NCI-H510A treated with DMSO at 0.1 percent for 48 hours (cell line): ENCODE results near the gene FGFRL1.
"Not testable (repeated sequence)": the region's sequence is repeated elsewhere in the genome, so short reads cannot be mapped to it uniquely, and the experiment has no call there.

Experiments used
- DNase-seq: peaks from one replicate; lab custom pipeline; 2025; lab: John Stamatoyannopoulos, UW

The FGFRL1 gene

DNA sequence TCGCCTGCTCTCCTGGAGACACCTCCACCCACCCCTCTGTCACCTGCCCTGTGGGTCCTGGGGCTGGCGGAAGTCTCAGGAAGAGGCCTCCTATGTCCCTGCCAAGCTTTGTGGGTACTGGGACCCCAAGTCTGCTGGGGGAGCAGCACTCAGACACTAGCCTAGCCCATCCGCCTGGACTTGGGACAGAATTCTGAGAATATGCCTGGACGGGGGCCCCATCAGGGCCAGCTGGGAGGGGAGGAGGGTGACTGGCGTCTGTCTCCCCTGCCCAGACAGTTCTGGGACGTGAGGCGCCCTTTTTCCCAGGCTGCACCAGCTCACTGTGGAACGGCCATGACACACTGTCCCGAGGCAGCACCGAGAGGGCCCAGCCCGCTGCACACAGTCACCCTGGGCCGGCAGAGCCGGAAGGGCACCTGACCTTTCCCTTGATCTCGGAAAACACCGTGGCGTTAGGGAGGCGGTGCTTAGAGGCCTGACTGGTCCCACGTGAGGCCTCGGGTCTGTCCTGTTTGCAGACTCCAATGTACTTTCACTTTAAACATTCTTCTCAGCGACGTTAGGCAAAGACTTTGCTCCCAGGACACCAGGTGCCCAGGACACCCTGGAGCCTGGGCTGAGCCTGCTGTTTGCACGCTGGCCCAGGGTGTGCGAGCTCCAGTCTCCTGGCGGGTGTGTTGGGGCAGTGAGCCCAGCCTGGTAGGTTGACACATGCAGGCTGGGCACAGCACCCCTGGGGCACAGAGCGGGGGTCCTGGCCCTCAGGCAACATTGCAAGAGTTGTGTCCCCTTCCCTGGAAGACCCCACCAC lies 18.9 kb upstream of the FGFRL1 start:
- no peak for DNase-seq

DNA sequence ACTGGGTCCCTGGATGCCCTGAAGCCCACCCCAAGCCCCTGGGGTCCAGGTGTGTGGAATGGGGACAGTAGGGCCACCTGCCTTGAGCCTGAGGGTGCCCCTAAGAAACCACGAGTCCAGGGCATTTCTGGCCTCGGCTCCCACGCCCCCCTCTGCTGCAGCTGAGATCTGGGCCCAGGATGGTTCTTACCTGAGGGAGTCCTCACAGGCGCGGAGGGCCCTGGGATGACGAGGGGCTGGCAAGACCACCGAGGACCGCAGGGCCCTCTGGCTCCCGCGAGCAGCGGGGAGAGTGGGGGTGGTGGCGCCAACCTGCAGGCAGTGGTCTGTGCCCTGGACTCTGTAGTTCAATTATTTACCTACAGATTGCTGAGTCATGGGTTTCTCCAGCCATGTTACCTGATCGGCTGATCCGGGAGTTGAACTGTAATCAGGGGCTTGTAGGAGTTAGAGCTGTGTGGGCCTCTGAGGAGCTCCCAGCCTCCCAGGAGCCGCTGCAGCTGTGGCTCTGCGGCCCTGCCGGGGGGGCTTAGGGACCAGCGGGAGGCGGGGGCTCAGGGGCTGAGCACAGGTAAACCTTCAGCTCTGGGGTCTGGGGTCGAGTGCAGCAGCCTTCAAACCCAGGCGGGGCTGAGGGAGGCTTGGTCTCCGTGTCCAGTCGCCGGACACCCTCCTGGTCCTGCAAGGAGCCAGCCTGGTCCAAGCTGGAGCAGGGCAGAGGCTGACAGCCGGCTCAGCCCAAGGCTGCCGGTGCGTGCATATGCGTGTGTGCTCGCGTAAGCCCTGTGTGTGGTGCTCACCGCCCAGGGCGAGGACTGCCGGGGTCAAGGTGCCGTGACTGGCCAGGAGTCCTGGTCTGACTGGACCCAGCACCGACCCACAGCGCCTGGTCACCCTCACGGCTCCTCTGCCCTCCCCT lies 18.1 kb upstream of the FGFRL1 start, which contains the start of gene SLC26A1:
TSS of gene SLC26A1 (minus strand) at position 294 of the 919 bp plus-strand sequence. CDS start 1,701 bp downstream, outside the sequence.
- DNase-seq = no peak

DNA sequence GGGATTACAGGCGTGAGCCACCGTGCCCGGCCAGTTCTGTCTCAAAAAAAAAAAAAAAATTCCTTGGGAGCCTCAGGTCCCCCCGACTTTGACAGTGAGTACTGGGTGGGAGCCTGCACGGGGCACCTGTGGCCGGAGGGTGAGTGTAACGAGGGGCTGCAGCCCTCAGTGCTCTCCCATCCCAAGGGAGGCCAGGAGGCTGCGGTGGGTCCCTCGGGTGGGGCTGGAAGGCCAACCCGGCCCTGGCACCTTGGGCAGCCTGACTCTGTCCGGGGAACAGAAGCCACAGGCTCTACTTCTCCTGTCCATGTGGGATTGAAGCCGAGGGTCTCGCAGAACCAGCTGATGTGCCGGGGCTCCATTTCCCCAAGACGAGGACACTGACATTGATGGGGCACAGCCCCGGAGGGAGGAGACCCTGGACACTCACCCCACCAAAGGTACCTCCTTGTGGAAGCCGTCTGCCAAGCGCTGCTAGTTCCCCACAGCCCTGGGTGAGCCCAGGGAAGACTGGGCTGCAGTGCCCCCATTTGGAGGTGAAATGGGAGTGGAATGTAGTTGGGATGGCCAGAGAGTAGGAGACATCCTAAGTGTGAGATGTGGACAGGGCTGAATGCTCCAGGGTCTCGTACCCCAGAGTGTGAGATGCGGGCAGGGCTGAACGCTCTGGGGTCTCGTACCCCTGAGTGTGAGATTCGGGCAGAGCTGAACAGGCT lies 16.0 kb upstream of the FGFRL1 start:
- DNase-seq = no peak

DNA sequence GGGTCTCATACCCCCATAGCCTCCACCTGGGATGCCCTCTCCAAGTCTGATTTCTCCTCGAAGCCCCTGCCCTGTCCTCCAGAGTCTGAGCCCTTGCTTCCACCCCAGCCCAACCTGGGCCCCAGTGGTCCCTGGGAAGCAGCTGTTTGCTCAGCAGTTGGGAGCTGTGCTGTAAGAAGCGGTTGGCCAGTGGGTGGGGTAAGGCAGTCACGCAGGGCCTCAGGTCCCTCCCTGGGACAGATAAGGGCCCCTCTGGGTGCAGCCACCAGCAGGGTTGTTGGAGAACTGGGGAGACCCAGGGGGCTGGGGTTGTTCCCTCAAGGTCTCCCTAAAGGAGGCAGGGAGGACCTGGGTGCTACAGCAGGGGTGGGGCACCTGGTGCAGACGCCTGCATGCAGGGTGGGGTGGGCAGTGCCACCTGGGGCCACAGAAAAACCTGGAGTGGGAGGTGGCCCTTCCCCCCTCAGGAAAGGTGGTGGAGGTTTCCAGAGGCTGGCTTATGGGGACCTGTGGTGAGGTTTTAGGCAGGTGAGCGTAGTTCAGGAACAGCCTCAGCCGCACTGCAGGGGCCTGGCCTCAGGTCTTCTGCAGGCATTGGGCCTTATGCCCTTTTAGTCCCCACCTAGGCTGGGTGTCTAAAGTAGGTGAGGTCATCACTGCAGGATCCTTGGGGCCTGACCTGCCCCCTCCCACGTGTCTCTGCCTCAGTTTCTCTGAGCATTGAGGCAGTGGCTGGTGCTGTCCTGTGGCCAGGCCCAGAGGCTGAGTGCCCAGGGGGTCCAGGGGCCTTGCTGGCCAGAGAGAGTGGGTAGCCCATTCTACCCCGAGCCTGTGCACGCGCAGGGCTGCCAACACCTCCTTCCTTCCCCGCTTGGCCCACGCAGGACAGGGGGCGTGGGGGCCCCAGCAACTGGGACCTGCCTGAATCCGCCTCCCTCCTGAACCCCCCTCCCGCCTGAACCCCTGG lies 15.1 kb upstream of the FGFRL1 start:
- DNase-seq = no peak

DNA sequence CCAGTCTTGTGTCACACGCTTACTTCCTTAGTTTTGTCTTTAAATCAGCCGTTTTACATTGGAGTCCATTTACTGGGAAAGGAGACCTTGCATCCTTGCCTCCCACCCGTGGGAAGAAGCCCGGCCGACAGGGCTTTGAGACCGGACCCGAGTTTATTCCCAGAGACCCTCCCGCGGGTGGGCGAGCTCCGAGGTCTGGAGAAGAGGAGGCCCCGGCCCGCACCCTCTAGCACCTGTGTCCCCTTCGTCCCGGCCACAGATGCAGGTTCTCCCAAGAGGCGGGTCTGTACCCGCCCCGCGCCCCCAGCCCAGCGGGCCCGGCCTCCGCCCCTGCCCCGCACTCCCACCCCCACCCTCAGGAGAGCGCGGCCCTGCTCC lies 14.4 kb upstream of the FGFRL1 start:
- no peak for DNase-seq

DNA sequence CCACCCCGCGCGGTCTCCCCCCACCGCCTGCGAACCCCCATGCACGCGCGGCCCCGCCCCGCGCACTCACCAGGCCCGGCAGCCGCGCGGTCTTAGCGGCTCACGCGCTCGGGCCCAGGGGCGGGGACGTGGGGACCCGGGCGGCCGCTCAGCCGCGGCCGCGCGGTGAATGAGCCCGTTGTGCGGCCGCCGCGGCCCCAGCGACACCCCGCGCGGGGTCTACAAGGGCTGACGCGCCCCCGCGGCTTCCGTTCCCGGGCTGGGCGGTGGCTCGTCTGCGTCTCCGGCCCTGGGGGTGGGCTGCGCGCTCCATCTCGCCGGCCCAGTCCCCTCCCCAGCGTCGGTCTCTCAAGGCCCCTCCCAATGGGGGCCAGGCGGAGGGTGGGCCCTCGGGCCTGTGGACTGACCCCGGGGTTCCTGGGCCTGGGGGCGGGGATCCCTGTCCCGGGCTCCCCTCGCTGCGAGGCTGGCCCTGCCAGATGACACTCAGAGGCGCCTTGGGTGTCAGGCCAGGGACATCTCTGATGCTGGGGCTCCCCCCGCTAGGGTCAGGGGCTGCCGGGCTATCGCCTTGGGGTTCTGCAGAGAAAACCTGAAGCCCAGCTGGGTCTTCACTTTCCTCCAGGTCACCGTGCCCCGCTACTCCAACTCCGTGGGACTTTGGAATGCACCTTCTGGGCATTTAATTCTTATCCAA lies 13.9 kb upstream of the FGFRL1 start:
- DNase-seq = no peak

DNA sequence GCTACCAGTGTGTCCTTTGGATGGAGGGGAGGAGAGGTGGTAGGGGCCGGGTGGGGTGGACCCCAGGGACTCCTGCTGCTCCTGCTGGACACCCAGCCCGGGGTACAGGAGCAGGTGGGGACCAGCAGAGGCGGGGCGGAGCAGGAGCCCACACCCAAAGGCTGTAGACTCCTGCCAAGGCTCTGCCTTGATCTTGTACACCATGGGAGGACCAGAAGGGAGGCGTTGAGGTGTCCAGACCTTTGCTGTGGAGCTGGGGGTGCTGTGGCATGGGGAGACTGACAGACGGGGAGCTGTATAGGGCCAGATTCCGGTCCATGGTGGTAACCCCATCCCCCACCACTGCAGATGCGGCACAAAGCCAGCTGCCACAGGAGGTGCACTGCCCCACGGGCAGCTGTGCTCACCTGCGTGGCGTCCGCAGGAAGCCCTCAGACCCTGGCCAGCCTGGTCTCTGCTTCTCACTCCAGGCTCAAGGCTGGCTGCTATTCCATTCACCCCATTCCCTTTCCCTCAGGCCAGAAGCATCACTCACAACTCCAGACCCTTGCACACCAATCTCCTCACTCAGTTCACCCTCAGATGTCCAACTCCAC lies 13.2 kb upstream of the FGFRL1 start:
- DNase-seq = no peak

DNA sequence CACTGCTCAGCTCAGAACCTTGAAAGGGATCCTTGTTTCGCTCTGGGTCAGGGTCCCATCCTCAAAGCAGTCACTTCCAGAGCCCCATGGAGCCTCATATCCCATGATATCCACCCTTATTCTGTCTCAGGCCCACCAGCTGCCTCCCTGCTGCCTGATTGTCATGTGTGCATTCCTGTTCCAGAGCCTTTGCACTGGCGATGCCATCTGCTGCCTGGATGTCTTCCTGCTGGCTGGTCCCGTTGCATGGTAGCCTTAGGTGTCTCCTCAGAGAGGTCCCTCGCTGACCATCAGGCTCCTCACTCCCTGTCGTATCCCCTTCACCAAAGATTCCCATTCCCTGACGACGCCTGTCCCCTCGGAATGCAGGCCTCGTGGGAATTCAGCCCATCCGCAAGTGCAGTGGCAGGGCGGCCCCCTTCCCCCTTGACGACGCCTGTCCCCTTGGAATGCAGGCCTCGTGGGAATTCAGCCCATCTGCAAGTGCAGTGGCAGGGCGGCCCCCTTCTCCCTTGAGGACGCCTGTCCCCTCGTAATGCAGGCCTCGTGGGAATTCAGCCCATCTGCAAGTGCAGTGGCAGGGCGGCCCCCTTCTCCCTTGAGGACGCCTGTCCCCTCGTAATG lies 12.1 kb upstream of the FGFRL1 start:
- not testable (repeated sequence) for DNase-seq

DNA sequence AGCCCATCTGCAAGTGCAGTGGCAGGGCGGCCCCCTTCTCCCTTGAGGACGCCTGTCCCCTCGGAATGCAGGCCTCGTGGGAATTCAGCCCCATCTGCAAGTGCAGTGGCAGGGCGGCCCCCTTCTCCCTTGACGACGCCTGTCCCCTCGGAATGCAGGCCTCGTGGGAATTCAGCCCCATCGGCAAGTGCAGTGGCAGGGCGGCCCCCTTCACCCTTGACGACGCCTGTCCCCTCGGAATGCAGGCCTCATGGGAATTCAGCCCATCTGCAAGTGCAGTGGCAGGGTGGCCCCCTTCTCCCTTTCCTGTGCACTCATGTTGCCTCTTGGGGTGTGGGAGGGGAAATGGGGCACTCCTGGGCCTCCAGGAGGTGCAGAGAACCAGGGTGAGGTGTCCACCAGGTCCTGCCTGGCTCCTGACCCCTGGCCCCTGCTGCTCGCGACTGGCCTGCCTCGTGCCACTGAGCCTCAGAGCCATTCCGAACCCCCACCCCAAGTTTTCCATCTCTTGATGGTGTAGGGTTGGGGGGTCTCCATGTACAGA lies 11.5 kb upstream of the FGFRL1 start:
- DNase-seq = no peak

DNA sequence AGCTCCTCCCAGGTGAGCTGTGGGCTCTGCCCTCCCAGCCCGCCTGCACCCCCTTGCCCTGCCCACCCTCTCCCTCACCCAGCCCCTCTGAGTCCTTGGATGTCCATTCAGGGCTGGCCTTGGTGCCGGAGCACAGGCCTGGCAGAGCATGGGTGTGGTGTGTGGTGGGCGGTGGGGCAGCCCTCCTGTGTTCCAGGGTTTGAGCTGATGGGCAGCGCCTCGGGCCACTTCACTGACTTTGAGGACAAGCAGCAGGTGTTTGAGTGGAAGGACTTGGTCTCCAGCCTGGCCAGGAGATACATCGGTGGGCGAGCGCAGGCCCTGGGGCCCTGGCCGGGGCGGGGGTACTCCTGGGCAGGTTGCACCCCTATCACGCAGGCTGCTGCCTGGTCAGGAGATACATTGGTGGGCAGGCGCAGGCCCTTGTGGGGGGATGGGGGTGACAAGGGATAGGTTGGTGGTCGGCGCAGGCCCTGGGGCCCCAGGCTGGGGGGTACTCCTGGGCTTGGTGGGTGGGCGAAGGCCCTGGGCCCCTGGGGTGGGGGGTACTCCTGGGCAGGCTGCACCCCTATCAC lies 10.7 kb upstream of the FGFRL1 start:
- DNase-seq = no peak

DNA sequence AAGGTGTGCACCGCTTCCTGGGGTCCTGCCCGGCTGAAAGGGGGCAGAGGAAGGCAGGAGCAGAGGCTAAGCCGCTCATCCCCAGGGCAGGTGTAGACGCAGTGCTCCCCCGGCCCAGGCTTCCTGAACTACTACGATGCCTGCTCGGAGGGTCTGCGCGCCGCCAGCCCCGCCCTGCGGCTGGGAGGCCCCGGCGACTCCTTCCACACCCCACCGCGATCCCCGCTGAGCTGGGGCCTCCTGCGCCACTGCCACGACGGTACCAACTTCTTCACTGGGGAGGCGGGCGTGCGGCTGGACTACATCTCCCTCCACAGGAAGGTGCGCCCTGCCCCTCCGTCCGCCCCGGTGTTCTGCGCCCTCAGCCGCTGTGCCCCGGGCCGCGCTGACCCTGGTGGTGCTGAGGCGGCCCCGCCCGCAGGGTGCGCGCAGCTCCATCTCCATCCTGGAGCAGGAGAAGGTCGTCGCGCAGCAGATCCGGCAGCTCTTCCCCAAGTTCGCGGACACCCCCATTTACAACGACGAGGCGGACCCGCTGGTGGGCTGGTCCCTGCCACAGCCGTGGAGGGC lies 9.8 kb upstream of the FGFRL1 start:
- DNase-seq = no peak

DNA sequence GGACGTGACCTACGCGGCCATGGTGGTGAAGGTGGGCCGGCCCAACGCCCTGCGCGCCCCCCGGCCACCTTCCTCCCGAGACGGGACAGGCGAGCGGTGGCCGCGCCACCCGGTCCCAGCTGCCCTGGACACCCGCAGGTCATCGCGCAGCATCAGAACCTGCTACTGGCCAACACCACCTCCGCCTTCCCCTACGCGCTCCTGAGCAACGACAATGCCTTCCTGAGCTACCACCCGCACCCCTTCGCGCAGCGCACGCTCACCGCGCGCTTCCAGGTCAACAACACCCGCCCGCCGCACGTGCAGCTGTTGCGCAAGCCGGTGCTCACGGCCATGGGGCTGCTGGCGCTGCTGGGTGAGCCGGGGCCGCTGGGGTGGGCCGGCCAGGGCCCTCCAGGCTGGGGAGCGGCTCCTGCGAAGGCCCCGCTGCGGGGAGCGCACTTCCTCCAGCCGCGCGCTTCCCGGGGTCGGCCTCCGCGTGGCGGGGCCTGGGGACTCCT lies 9.2 kb upstream of the FGFRL1 start:
- no peak for DNase-seq

DNA sequence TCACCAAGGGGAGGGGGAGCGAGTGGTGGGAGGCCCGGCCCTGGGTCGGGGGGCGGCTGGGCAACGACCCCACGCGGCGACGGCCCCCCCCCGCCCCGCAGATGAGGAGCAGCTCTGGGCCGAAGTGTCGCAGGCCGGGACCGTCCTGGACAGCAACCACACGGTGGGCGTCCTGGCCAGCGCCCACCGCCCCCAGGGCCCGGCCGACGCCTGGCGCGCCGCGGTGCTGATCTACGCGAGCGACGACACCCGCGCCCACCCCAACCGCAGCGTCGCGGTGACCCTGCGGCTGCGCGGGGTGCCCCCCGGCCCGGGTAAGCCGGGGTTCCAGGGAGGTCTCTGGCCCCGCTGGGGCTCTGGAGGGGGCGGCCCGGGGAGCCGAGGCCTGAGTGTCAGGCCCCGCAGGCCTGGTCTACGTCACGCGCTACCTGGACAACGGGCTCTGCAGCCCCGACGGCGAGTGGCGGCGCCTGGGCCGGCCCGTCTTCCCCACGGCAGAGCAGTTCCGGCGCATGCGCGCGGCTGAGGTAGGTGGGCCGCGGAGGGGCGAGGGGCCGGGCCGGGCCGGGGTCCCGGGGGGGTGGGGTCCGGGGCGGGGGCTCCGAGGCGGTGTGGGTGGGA lies 8.7 kb upstream of the FGFRL1 start:
- no peak for DNase-seq

DNA sequence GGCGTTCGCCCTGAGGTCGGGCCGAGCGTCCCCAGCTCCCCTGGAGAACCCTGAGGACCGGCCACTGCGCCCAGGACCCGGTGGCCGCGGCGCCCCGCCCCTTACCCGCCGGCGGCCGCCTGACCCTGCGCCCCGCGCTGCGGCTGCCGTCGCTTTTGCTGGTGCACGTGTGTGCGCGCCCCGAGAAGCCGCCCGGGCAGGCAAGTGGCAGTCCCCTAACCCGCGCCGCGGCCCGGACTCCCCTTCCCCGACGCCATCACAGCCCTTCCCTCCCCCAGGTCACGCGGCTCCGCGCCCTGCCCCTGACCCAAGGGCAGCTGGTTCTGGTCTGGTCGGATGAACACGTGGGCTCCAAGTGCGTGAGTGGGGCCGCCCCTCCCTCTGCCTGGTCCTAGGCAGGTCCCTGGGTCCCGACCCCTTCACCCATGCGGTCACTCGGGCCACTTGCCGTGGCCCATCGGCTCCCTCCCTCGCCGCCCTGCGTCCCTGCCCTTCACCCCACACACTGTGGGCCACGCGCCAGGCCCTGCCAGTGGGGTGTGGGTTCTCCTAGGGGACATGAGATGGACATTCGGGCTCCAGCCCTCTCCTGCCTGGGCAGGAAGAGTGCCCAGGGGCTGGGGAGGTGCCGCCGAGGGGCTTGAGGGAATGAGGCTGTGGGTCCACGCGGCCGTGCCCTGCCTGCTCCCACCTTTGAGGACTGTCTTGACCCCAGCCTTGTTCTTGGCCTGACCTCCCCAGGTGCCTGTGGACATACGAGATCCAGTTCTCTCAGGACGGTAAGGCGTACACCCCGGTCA lies 8.0 kb upstream of the FGFRL1 start:
- DNase-seq = no peak

DNA sequence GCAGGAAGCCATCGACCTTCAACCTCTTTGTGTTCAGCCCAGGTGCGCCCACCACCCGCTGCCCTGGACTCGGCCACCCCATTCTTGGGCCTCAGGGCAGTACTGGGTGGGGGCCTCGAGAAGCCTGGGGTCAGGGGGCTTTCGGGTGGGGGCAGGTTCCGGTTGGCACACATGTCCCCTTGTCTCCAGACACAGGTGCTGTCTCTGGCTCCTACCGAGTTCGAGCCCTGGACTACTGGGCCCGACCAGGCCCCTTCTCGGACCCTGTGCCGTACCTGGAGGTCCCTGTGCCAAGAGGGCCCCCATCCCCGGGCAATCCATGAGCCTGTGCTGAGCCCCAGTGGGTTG lies 7.4 kb upstream of the FGFRL1 start:
- DNase-seq = no peak

DNA sequence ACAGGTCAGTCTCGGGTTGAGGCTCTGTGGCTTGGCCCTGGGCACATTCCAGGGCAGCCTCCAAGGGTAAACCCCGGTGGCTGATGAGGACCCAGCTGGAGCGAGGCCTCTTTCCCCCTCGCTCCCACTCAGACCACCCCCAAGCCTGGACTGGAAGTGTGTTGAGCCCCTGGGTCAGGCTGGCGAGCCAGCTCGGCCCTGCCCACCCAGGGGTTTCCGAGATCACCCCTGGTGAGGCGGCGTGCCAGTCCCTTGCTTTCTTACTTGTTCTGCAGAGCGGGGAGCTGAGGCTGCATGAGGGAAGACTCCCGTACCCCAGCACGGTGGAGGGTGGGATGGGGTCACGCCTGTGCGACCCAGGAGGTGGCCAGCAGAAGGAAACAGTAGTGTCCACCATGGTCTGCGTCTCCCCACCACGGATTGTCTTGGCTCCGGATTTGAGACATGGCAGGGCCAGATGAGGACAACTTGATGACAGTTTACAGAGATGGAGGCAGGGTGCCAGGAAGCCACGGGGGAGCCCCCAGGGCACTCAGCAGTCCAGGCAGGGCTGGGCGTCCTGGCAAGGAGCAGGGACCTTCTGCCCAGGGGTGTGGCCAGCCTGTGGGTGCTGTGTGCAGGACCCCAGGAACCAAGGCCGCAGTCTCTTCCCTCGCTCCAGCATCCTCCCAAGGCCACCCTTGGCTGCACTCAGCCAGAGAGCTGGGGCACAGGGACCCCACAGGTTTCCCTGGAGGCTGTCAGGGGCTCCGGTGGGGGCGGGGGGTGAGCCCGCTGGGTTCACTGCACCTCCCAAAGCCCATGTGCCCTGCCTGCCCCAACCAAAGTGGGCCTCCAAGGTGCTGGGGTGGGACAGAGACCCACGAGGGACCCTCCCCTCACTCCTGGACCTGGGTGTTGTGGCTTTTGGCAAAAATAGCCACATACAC lies 6.6 kb upstream of the FGFRL1 start:
- DNase-seq = no peak
